ENCODE results near the gene PDRG1.

DNA sequence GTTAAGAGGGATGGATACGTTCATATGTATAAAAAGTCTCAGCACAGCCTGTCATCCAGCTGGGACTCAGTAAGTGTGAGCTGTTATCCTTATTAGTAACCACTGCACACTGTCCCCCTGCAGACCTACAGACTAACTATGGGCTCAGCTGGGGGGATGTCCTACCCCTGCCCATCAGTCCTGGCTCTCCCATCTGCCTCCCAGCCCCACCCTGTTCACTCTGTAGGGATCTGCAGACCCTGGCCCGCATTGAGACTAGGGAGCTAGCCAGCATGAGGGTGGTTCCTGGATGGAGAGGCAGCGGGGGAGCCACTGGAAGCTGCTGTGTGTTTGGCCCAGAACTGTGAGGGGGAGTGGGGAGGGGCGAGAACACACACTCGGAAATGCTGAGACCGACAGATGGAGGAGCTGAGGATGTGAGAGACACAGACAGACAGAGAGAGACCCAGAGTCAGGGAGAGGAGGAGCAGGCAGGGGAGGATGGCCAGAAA, 33.2 kb upstream of the PDRG1 start:
- TF ChIP-seq, protein P1, sequence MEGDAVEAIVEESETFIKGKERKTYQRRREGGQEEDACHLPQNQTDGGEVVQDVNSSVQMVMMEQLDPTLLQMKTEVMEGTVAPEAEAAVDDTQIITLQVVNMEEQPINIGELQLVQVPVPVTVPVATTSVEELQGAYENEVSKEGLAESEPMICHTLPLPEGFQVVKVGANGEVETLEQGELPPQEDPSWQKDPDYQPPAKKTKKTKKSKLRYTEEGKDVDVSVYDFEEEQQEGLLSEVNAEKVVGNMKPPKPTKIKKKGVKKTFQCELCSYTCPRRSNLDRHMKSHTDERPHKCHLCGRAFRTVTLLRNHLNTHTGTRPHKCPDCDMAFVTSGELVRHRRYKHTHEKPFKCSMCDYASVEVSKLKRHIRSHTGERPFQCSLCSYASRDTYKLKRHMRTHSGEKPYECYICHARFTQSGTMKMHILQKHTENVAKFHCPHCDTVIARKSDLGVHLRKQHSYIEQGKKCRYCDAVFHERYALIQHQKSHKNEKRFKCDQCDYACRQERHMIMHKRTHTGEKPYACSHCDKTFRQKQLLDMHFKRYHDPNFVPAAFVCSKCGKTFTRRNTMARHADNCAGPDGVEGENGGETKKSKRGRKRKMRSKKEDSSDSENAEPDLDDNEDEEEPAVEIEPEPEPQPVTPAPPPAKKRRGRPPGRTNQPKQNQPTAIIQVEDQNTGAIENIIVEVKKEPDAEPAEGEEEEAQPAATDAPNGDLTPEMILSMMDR (IDR thresholded peaks at IDR 0.05; ENCODE audit: borderline replicate concordance, extremely low read depth, low read length, poor library complexity, severe bottlenecking) = no peak
- no peak for TF ChIP-seq EZH2 (IDR thresholded peaks at IDR 0.05; ENCODE audit: borderline replicate concordance, low read depth, low read length, severe bottlenecking)
